Stimulated activated CD4-positive, alpha-beta T cell treated with anti-CD3 and anti-CD28 coated beads, Interleukin-4, amount 100 ng/mL, for 48 hours (primary cell): ENCODE measurements around the gene LRRN2.

Experiments used
- DNase-seq, 2 donors: peaks; one replicate each; pipeline ENCODE4 v3.0.0-alpha.2; 2020; ENCODE audit warnings: low read depth in 2 of 2

LRRN2 gene

GRCh38 chr1:204600203-204600602 is 85.3 kb downstream of the LRRN2 start:
- DNase-seq, result no peak

- DNase-seq, result no peak
Observed at GRCh38 chr1:204599596-204599995, 85.9 kb downstream of the LRRN2 start.

- DNase-seq, result no peak
Observed at GRCh38 chr1:204599098-204599497, 86.4 kb downstream of the LRRN2 start.

DNA sequence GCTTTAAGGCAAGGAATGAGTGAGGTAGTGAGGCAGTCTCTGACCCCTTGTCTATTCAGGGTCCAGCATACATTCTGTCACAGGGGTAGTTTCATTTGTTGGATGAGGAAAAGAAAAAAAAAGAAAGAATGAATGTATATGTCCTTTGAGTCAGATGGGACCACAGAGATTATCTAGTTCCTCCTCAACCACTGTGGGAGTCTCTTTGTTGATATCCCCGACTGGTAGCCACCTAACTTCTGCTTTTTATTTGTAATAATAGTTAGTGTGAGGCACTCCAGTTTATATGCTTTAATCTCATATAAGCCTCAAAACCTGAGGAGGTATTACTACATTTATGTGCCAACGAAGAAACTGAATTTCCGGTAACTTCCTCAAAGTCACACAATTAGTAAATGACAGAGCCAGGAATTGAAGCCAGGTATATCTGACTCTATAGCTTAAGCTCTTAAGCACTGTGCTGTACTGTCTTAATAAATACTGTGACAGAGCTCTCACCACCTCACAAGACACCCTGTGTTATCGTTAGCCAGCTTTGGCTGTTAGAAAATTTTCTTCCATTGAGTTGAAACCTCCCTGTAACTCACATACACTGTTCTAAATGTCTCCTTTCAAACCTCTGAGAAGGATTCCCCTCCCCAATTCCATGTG is 87.1 kb downstream of the LRRN2 start:
- DNase-seq, result no peak

GRCh38 chr1:204592246-204592948 is 93.1 kb downstream of the LRRN2 start:
- DNase-seq, result no peak

DNA sequence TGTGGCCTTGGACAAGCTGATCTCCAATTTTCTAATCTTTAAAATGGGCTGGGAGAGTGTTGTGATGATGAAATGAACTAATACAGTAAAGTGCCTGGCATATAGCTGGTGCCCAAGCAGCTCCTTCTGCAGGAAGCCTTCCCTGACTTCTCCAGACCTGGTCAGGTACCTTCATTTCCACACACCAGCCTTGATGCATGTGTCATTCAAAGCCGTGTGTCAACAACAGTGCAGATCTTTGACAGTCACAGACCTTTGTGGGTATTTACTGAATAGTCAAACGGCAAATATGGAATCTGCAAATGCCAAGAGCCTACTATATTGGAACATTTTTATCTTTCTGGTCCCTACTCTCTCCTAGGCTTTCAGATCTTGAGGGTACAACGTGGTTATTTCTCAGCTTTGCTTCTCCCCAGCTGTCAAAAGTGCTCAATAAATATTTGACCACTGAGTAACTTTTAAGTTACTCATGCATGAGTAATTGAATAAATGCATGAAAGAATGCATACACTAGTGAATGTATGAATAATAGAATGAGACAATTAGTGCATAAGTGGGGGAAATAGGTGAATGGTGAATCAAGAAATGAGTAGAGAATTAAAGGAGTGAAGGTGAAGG is 94.0 kb downstream of the LRRN2 start:
- DNase-seq, result no peak

- no peak for DNase-seq
Observed at GRCh38 chr1:204589409-204590038, 96.0 kb downstream of the LRRN2 start.

GRCh38 chr1:204588826-204589225 is 96.7 kb downstream of the LRRN2 start:
- DNase-seq, result no peak

- DNase-seq, result no peak
Observed at GRCh38 chr1:204587621-204588020, 97.9 kb downstream of the LRRN2 start.

- no peak for DNase-seq
Observed at GRCh38 chr1:204584699-204585372, 100.7 kb downstream of the LRRN2 start.

GRCh38 chr1:204583909-204584632 is 101.5 kb downstream of the LRRN2 start:
- no peak for DNase-seq

GRCh38 chr1:204581759-204582158 is 103.8 kb downstream of the LRRN2 start:
- DNase-seq, result no peak

DNA sequence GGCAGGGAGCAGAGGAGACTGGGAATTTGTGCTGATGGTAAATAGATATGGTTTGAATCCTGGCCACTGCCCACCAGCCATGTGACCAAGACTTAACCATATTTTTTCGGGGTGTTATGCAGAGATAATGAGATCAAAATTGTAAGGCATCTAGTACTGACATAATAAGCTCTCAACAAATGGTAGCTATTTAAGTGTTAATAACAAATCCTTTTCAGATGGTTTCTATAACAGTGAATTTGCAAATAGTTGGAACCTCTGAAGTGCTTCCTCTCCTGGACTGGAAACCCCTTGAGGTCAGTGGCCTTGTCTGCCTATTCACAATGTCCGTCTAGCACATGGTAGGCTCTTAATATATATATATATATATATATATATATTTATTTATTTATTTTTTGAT is 104.7 kb downstream of the LRRN2 start:
- no peak for DNase-seq

- DNase-seq, result no peak
Observed at GRCh38 chr1:204579681-204580080, 105.9 kb downstream of the LRRN2 start.

DNA sequence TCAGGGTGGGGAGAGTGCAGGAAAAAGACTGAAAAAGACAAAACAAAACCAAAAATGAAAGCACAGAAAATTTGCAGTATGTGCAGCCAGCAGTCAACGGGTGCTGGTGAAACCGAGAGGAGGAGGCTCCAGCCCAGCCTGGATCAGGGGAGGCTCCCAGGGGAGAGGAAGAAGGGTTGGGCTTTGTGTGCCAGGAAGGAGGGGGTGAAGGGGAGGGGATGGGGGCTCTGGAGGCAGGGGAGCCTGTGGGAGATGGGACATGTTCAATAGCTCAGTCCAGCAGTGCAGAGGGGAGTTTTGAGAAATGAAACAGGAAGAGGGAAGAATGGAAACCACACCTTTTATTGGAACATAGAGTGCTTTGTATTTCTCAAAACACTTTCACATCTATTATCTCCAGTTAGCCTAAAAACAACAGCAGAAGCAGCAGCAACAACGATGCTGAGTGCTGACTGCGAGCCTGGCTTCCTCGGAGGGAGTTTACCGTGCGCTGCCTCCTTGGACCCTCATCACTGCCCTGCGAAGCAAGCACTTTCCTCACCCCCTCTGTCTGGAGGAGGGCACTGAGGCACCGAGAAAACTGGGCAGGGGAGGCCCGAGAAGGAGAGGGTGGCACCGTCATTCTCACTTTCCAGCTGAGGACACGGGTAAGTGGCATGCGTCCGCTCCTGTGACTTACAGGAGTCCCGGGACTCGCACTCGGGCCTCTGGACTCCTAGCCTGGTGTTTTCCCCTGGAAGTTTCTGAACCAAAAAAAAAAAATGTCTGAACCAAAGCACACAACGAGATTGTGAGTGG is 106.5 kb downstream of the LRRN2 start:
- no peak for DNase-seq

- no peak for DNase-seq
Observed at GRCh38 chr1:204577794-204578478, 107.6 kb downstream of the LRRN2 start.

GRCh38 chr1:204576422-204576821 is 109.1 kb downstream of the LRRN2 start:
- DNase-seq, result no peak

DNA sequence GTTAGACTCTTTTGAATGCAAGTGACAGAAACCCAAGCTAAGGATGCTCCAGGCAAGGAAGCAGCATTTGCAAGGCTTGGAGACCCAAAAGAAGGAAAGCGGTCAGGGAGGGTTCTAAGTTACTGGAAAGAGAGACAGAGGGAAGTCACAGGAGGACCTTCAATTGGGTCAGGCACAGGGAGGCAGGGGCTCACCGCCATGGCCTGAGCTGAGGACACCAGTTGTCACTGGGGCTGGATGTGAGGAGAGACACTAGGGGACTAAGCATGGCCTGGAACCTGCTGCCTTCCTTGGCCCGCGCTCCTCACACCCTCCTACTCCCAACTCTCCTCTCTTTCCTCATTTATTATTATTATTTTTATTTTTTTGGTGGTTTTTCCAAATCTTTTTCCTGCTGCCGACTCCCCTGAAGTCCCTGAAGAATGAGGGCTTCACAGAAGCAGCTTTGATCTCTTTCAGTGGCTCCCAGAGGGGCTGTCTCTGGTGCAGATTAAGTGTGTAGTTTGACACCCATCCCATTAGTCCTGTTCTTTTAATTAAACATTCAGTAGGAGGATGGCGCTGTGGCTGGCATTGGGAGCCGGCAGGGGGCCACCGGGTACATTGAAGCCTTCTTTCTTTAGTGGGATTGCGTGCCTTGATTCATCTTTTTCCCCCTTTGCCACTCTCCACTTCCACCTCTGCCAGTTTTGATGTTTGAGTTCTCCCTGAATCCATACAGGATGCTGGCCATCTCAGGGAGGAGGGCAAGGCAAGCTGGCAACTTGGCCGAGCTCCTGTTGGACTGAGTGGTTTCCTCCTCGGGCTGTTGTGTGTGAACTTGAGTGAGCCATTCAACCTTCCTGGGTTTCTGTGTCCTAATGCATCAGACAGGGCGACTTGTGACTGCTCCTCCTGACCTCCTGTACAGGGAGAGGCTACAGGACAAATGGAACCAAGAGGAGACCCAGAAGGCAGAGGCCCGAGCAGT is 110.0 kb downstream of the LRRN2 start:
- no peak for DNase-seq

DNA sequence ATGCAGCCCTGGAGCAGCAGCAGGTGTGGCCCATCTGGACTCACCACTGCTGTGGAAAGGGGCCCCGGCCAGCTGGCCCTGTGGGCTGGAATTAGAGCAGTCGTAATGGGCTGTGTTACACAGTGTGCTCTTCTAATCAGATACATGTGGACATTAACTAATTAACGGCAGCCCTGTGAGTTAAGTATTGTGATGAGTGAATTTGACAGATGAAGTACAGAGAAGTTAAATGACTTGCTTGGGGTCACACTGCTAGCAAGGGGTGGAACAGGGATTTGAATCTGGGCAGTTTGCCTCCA is 110.7 kb downstream of the LRRN2 start:
- no peak for DNase-seq
